HG02759 (cell line): Measurements from ENCODE around the gene ARID1B.

Source experiments
- ATAC-seq: cut with Tn5 transposase; IDR thresholded peaks from one replicate; pipeline ENCODE4 v1.9.1; 2021; ENCODE audit warnings: mild to moderate bottlenecking, moderate library complexity; ENCODE audit not compliant: unreplicated experiment

The ARID1B gene

DNA sequence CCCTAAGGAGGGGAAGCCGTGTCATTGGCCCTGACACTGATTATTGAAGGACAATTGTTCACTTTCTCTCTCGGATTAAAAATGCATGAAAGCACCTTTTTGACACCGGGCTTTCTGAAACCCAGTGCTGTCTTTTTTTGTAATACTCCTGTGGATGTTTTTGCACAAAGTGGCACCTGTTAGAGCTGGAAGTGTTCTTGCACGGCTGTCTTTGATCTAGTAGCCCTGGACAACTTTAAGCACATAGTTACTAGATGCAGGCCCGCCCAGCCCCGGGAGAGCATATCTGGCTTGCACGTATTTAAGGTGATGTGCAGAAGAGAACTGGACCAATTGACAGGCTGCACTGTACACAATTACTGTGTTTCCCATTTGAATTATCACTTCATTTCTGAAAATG is 72.6 kb downstream of the ARID1B start:
- no peak for ATAC-seq

DNA sequence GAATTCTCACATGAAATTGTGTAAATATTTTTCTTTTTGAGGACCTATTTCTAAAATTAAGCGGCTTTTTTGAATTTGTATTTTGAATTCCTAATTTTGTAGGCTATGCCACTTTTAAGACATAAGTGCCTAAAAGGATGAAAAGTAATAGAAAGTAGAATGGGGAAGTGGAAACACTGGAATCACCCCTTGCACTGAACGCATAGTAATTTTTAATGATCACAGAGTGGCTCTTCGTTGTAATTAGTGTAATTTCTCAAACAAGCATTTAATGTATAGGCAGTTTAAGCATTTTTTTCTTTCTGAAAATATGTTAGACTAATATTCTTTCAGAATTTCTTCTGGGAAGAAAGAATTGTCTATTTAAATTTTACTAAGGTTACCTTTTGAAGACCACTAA is 73.2 kb downstream of the ARID1B start:
- ATAC-seq = no peak

DNA sequence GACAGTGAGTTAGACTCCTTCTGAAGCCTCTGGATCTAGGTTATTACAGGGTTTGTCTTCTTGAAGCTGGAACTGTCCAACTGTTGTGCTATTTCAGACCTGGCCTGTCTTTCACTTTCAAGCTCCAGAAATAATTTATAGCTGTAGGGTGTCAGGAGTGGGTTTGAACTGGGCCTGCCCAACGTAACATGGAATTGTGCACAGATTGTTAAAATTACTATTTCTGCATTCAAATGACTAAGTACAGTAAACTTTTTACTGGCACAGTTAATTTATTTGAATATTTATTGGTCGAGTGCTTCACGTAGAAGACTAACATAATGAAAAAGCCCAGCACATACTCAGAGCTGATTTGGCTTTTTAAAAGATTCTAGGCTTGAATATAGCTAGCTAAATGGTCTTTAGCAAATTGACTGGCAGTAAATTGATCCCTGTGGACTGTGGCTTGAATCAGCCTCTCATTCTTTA is 74.3 kb downstream of the ARID1B start:
- ATAC-seq = no peak

DNA sequence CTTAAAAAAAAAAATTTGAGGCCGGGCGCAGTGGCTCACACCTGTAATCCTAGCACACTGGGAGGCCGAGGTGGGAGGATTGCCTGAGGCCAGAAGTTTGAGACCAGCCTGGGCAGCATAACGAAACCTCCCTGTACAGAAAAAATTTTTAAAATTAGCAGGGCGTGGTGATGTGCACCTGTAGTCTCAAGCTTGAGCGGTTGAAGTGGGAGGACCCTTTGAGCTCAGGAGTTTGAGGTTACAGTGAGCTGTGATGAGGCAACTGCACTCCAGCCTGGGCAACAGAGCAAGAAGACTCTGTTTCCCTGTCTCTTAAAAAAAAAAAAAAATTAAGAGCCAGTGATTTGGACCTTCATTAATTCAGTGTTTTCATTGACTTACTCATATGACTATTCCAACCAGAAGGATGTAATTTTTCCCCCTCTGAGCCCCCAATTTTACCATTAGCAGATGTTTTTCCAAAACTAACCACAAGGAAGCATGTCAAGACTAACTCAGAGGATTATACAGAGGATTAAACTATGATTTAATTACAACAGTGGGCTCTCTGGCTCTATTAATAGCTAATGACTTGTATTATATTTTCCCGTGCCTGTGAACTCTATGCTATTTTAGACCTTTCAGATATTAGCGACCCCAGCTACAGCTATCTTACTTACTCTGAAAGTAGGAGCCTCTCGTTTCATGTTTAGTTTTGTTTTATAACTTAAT is 75.1 kb downstream of the ARID1B start:
- ATAC-seq = peak; percentile 74

DNA sequence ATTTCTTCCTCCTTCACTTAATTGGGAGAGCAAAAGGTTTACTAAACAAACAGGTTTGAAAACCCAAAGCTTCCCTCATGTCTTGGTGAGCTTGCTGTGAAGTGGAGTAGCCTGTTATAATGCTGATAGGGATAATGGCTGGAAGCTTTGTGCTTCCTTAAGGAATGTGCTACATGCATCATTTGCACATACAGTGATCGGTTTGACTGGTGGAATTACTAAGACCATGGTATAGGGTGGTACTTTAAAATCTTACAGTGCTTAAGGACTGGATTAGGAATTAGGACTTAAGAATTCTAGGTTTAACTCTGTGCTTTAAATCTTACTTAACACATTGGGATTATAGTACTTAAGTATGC is 75.7 kb downstream of the ARID1B start:
- ATAC-seq = no peak

DNA sequence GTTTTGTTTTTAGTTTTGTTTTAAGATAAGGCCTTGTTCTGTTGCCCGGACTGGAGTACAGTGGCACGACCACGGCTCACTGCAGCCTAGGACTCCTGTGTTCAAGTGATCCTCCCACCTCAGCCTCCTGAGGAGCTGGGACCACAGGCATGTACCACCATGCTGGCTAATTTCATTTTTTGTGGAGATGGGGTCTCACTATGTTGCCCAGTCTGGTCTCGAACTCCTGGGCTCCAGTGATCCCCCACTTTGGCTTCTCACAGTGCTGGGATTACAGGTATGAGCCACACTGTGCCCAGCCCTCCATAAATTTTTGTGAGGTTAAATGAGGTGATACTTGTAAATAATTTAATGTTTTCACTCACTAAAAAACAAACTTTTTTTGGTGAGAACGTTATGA is 76.6 kb downstream of the ARID1B start:
- no peak for ATAC-seq

DNA sequence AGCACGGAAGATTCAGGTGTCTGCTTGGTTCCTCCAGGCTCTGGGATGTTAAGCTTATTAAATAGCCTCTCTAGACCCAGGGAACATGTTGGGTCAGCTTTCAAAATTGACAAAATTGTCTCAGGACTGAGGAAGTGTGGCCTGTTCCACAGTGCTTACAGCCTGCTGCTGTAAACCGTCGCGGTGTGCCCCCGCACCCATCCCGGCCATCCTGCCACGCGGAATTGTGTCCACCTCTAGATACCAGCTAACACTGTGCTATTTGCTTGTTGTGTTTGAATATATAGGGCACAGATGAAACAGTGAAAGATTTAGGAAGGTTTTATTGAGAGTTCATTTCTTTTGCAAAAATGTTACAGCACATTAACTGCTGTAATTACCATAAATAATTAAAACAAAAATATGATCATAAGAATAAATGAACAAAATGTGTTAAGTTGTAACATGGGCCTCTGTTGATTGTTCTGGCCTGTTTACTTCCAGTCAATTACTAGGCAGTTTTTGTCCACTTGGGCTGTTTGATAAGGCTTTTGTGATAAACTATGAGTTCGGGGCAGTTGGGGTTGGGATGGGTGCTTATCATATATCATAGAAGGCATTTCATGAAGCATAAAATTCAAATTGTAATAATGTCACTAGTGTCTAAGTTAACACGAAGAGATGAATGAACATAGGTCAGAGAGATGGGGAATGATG is 77.4 kb downstream of the ARID1B start:
- no peak for ATAC-seq

DNA sequence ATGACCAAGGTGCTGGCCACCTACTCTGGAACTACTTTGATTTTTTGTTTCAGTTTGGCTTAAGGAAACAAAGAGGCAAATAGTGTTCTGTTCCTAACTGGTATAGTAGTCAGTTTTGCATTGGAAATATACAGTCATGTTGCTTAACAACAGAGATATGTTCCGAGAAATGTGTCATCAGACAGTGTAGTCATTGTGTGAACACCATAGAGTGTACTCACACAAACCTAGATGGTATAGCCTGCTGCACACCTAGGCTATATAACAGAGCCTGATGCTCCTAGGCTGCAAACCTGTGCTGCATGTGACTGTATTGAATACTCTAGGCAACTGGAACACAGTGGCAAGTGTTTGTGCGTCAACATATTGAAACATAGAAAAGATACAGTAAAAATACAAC is 80.4 kb downstream of the ARID1B start:
- ATAC-seq = peak; percentile 41

DNA sequence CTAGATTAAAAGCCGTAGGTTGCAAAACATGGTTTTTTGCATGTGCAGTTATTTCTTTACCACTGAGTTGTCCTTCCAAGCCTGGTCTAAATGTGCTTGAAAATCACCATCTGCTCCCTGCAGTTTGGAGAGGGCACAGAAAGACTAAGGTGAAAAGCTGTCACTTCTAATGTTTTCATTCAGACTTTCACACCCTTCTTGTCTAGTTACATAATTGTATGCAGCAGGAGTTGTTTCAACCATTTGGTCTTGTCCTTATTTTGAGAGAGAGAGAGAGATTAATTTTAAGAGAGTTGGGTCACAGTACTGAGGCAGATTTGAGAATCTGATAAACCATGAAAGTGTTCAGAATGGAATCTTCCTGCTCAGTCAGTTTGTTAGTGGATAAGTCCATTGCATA is 82.5 kb downstream of the ARID1B start:
- no peak for ATAC-seq

DNA sequence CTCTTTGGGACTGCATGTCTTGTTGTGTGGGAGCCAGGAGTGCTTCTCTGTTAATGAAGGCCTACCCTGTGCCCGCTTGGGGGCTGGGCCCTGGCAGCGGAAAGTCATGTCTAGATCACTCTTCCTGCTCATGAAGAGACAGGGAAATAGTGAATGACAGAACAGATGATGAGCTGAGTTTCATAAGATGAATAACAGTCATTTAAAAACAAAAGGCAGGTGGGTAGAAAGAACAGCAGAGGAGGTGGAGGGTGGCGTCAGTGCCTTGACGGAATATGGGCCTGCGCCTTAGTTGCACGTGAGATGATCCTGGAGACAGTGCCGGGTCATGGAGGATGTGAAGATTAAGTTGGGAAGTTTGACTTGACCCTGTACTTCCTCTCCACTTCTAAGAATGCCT is 85.5 kb downstream of the ARID1B start:
- no peak for ATAC-seq

DNA sequence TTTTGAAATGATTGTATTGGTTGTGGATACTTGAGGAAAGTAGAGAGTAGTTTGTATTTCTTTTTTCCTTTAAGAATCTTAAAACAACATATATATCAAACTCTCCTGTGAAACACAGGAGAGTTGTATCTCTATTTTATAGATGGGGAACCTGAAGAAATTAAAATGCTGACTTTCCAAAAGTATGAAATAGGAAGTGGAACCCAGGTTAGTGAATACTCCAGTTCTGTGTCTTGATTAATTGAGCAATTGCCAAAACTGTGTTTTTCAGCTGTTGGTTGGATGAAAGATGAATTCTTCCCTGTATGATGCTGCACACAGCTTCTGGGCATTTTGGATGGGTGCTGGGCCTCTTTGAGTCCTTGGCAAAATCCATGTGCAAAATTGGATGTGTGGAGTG is 86.3 kb downstream of the ARID1B start:
- no peak for ATAC-seq

DNA sequence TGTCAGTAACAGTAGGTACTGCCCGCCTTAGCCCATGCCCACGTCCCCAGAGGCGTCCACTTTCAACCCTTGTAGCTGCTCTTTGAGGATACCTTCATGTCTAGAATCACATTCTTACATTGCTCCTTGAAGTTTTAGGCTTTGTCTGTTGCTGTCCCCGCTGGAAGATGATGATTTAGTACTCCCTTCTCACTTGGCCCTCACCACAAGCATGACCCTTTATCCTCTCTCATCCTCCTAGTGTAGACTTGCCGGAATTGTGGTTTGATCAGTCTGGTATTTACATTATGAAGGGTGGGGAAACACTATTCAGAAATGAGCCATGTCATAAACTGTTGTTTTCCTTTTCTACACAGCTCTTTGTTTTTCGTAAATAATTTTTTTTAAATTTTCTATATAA is 87.4 kb downstream of the ARID1B start:
- no peak for ATAC-seq

DNA sequence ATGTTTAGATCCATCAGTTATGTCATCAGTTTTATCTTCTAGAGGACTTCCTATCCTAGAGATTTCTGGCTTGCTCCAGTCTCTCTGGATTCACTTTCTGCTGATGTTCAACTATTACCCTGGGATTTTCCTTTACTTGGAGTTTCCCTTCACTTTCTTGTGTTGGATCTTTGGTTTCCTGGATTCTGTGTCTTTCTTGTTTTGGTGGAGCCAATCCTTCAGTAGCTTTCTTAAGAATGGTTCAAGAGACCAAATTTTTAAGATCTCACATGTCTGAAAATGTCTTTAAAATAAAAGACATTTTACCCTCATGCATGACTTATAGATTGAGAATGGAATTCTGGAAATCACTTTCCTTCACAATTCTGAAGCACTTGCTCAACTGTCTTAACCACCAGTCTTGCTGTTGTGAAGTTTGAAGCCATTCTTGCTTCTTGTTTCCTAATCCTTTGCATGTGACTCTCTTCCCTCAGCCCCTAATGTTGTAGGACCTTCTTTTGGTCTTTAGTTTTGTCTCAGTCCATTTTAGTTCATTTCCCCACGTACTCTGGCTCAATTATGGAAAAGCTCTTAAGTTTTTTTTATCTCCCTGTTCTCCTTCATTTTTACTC is 87.9 kb downstream of the ARID1B start:
- ATAC-seq = no peak

DNA sequence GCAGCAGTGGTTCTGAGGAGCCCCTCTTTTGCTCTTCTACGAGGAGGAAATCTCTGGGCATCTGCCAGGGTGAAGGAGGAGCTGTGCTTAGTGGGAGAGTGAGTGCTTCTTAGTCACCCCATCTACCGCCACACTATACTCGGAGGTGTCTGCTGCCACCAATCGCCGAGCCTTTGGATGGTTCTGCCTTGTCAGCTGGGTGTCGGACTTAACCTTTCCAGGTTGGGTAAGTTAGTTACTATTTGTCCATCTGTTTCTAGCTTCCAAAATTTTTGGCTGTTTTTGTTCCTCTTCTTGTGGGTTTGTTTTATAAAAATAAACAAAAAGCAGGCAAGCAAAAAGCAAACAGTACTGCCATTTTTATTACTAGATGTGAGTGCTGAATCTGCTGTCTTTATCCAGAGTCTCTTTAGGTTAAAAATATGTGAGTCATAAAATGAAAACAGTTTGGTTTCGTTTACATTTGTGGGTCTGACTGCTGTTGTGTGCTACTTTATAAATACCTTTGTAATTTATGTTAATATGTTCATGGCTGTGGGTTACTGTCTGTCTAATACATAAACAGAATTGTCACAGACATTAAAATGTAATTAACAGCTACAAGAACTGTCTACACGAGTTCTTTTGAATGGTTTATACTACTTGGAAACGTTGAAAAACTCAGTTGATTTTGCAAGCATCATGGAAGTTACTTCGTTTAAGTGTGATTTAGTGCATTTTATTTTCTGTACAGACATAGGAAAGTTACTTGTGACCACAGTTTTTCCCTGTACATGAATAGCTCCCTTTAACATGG is 89.2 kb downstream of the ARID1B start:
- ATAC-seq = peak; percentile 54

DNA sequence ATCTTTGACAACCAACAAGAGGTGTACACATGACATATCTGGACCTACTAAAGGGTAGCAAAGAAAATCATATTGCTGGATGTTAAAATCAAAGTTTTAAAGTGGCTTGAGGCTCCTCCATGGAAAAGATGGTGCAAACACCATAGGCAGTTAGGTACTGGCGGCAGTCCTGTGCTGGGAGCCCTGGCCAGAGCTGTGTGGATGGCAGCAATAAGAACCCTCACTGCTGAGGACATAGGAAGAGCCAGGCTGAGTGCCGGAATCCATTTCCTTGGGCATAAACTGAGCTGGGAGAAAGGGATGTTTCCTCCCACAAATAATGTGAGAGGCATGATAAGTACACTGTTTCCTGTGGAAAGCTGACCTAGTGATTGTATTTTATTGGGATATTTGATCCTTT is 89.9 kb downstream of the ARID1B start:
- ATAC-seq = peak; percentile 3

DNA sequence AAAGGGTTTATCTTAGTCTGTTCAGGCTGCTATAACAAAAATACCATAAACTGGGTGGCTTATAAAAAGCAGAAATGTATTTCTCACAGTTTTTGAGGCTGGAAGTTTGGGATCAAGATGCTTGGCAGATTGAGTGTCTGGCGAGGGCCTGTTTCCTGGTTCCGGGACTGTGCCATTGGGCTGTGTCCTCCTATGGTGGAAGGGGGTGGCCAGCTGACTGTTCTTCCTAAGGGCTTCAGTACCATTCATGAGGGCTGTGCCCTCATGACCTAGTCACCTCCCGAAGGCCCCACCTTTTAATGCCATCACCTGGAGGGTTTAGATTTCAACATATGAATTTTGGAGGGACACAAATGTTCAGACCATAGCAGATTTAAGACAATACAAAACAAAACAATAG is 91.2 kb downstream of the ARID1B start:
- no peak for ATAC-seq

DNA sequence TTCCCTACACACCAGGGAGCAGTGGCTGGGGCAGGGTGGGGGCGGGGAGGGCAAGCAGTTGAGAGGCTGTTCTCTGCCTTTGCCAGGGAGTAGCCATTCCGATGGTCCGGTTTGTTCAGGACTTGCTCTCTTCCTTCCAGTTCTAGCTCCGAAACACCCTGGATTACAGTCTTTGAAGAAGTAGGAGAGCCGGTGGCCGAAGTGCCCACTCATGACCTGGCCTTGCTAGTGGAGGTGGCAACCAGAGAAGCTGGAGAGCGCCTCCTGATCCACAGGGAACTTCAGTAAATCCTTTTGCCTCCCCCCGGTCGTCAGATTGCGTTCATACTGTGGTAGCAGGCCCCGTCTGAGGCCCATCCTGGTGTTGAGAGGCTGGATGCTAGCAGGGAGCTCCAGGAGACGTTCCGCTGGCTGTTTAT is 92.8 kb downstream of the ARID1B start:
- ATAC-seq = no peak

DNA sequence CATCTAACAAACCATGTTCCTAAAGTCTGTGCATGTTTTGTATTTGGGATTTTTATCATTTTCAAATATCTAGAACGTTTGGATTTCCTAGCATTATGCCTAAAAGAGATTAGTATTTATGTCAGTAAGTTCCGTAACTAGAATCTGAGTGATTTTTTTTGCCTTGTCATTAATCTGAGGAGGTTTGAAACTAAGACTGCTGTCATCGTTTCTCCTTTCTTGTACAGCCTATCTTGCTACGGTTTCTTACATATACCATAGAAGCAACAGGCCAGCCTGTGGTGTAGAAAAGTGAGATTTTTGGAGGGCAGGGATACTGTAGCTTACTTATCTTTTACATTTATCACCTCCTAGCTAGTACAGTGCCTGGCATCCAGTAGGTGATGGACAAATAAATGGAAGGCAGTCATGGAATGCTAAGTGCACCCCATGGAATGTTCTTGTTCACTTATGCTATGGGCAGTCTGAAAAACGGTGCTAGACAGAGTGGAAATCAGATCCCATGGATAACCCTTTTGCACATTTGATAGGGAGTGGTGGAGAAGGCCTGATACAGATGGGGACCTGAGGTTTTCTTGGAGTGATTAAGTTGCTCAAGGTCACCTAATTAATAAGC is 93.9 kb downstream of the ARID1B start:
- ATAC-seq = no peak

DNA sequence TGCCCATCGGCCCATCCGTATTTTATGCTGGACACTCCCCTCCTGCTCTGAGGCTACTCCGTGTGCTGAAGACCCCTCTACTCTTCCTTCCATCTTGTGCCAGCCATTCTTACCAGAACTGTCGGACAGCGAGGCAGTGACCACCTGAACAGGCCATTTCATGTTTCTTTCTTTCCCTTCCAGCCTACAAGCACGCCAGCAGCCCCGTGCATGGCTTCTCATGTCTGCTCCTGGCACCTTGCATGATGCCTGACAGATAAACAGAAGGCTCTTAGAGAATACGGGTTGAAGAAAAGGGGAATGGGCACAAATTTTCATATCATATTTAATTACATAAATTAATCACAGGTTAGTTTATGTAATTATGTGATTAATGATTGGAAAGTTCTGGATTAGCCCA is 95.7 kb downstream of the ARID1B start:
- no peak for ATAC-seq

DNA sequence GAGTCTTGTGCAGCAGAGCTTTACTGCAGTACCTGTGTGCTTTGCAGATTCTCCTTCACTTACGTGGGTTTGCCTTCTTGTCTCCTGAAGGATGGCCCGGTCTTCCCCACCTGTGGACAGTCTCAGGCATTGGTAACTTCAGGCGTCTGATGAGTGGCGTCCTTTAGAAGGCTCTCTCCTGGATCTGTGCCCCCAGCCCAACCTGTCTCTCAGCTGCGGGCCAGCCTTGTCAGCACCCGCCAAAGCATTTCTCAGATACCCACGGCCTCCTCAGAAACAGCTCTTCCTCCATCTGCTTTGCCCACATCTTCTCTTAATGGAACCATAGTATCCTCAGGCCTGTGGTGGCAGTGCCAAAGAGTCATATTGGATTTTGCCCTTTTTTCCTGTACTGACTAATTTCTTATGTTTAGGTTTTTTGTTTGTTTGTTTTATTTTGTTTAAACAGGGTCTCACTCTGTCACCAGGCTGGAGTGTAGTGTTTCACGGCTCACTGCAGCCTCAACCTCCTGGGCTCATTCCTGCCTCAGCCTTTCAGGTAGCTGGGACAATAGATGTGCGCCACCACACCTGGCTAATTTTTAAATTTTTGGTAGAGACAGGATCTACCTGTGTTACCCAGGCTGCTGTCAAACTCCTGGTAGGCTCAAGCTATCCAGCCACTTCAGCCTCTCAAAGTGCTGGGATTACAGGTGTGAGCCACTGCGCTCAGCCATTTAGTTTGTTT is 96.6 kb downstream of the ARID1B start:
- ATAC-seq = no peak
